Stimulated activated CD8-positive, alpha-beta memory T cell treated with anti-CD3 and anti-CD28 coated beads, Interleukin-12 subunit alpha, Interleukin-12 subunit beta, amount 100 ng/mL, for 1 hour (primary cell): ENCODE measurements around the gene UPF2.

Source experiments
- DNase-seq: peaks from one replicate; pipeline ENCODE4 v3.0.0-alpha.2; 2020; ENCODE audit warnings: low read depth

UPF2 gene

GRCh38 chr10:11962176-11962575, 80.4 kb downstream of the UPF2 start:
- DNase-seq = no peak

- no peak for DNase-seq
These were observed 80.8 kb downstream of the UPF2 start for GRCh38 chr10:11961771-11962170.

- no peak for DNase-seq
These were observed 82.6 kb downstream of the UPF2 start for GRCh38 chr10:11959966-11960365.

- DNase-seq = no peak
These were observed 83.7 kb downstream of the UPF2 start for GRCh38 chr10:11958956-11959355.

- no peak for DNase-seq
These were observed 90.9 kb downstream of the UPF2 start for GRCh38 chr10:11951695-11952094.

- no peak for DNase-seq
These were observed 92.1 kb downstream of the UPF2 start for GRCh38 chr10:11950325-11951018.

GRCh38 chr10:11949152-11949551, 93.5 kb downstream of the UPF2 start:
- DNase-seq = no peak

- no peak for DNase-seq
These were observed 96.0 kb downstream of the UPF2 start for GRCh38 chr10:11946652-11947051.

GRCh38 chr10:11936389-11937152, 106.0 kb downstream of the UPF2 start:
- no peak for DNase-seq

GRCh38 chr10:11934262-11934661, 108.3 kb downstream of the UPF2 start:
- DNase-seq = no peak

GRCh38 chr10:11933577-11934223, 108.9 kb downstream of the UPF2 start:
- no peak for DNase-seq

- no peak for DNase-seq
These were observed 111.6 kb downstream of the UPF2 start for GRCh38 chr10:11931038-11931437.

GRCh38 chr10:11930312-11930978, 112.2 kb downstream of the UPF2 start:
- DNase-seq = no peak

GRCh38 chr10:11927746-11928145, 114.9 kb downstream of the UPF2 start:
- no peak for DNase-seq

GRCh38 chr10:11921800-11922392, 120.7 kb downstream of the UPF2 start:
- no peak for DNase-seq

GRCh38 chr10:11919271-11919670, 123.3 kb downstream of the UPF2 start:
- no peak for DNase-seq

GRCh38 chr10:11918384-11918783, 124.2 kb downstream of the UPF2 start:
- DNase-seq = no peak

GRCh38 chr10:11913079-11913641, 129.4 kb downstream of the UPF2 start:
- no peak for DNase-seq

- DNase-seq = no peak
These were observed 132.5 kb downstream of the UPF2 start for GRCh38 chr10:11910102-11910501.

- DNase-seq = no peak
These were observed 133.0 kb downstream of the UPF2 start for GRCh38 chr10:11909618-11910017.

- DNase-seq = no peak
These were observed 133.6 kb downstream of the UPF2 start for GRCh38 chr10:11908991-11909390.

GRCh38 chr10:11908536-11908935, 134.1 kb downstream of the UPF2 start:
- no peak for DNase-seq
